GM21717 (cell line): ENCODE measurements around the gene ERF.
"Not testable (repeated sequence)": the region's sequence is repeated elsewhere in the genome, so short reads cannot be mapped to it uniquely, and the experiment has no call there.

Experiments
- ATAC-seq: cut with Tn5 transposase; IDR thresholded peaks from one replicate; pipeline ENCODE4 v1.9.1; 2021; ENCODE audit warnings: mild to moderate bottlenecking, moderate library complexity; ENCODE audit not compliant: unreplicated experiment

Gene ERF

GRCh38 chr19:42275517-42275916 is 20.6 kb upstream of the ERF start:
- ATAC-seq: no peak

- no peak for ATAC-seq
These were observed 20.2 kb upstream of the ERF start for GRCh38 chr19:42275103-42275502.

DNA sequence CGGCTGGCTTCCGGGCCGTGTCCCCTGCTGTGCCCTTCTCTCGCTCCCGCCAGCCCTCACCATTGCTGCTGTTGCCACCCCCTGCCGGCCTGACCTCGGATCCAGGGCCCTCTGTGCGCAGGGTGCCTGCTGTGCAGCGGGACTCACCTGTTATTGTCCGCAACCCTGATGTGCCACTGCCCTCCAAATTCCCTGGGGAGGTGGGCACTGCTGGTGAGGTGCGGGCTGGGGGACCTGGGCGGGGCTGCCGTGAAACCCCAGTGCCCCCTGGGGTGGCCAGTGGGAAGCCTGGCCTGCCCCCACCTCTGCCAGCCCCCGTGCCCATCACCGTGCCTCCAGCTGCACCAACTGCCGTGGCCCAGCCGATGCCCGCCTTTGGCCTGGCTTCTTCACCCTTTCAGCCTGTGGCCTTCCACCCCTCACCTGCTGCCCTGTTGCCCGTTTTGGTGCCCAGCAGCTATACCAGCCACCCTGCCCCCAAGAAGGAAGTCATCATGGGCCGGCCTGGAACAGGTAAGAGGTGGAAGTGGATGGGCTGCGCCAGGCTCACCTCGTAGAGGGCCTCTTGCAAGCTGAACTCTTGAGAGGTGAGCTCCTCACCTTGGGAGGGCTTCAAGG is 19.2 kb upstream of the ERF start:
- ATAC-seq: no peak

DNA sequence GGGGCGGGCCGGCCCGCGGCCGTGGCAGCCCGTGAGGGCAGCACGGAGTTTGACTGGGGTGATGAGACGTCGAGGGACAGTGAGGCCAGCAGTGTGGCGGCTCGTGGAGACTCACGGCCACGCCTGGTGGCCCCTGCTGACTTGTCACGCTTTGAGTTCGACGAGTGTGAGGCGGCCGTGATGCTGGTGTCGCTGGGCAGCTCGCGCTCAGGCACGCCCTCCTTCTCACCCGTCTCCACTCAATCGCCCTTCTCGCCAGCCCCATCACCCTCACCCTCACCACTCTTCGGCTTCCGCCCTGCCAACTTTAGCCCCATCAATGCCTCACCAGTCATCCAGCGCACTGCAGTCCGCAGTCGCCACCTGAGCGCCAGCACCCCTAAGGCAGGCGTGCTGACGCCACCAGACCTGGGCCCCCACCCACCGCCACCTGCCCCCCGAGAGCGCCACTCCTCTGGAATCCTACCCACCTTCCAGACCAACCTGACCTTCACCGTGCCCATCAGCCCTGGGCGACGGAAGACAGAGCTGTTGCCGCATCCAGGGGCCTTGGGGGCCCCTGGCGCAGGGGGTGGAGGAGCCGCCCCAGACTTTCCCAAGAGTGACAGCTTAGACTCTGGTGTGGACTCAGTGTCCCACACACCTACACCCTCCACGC is 18.6 kb upstream of the ERF start:
- ATAC-seq: no peak

- ATAC-seq: no peak
These were observed 18.1 kb upstream of the ERF start for GRCh38 chr19:42272989-42273406.

GRCh38 chr19:42272535-42272897 is 17.6 kb upstream of the ERF start:
- no peak for ATAC-seq

DNA sequence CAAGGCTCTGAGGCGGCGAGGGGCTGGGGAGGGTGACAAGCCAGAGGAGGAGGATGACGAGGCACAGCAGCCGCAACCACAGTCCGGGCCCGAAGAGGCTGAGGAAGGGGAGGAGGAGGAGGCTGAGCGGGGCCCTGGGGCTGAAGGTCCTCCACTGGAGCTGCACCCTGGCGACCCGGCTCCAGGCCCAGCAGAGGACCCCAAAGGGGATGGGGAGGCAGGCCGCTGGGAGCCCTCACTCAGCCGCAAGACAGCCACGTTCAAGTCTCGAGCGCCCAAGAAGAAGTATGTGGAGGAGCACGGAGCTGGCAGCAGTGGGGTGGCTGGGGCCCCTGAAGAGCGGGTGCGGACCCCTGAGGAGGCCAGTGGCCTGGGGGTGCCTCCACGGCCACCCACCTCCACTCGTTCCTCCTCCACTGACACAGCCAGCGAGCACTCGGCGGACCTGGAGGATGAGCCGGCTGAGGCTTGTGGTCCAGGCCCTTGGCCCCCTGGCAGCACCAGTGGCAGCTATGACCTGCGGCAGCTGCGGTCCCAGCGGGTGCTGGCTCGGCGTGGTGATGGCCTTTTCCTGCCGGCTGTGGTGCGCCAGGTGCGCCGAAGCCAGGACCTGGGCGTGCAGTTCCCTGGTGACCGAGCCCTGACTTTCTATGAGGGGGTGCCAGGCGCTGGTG is 17.1 kb upstream of the ERF start:
- no peak for ATAC-seq

DNA sequence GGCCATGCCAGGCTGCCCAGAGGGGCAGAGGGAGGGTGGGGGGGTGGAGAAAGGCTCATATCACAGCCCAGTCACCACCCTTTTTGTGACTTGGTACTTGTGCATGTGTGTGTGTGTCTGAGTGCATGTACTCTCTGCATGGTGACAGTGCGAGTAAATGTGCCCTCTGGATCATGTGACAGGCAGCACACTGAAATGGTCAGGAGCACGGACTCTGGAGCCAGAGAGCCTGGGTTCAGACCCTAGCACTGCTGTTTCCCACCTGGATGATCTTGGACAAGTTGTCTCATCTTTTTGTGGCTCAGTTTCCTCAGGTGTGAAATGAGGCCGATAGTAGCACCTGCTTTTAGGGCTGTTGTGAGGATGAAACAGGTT is 16.1 kb upstream of the ERF start:
- ATAC-seq: no peak

DNA sequence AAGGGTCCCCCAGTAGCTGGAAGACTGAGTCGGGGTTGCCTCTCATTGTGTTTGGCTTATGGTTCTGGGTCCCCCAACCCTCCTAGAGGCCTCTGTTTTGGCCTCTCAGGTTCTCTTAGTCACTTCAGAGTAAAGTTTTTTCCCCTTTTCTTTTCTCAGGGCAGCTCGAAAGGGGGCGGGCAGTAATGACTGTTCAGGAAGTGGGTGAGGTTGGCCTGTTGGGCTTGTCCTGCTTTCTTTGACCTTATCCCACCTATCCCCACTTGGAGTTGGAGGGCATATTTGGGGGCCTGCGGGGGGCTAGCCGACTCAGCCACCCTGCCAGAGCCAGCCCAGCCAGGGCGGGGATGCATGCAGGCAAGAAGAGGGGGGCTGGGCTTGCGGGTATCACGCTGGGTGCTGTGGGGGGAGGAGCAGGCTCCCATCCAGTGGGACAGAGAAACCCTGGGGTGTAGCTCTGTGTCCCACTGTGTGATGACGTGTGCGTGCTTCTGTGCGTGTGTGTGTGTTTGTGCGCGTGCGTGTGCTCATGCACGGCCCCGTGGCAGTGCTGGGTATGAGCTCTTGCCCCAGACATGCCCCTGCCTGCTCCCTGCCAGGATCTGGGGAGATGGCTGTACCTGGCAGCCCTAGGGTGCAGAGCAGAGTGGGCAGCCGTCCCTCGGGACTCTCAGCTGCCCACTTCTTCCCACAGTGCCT is 15.6 kb upstream of the ERF start:
- ATAC-seq: no peak

DNA sequence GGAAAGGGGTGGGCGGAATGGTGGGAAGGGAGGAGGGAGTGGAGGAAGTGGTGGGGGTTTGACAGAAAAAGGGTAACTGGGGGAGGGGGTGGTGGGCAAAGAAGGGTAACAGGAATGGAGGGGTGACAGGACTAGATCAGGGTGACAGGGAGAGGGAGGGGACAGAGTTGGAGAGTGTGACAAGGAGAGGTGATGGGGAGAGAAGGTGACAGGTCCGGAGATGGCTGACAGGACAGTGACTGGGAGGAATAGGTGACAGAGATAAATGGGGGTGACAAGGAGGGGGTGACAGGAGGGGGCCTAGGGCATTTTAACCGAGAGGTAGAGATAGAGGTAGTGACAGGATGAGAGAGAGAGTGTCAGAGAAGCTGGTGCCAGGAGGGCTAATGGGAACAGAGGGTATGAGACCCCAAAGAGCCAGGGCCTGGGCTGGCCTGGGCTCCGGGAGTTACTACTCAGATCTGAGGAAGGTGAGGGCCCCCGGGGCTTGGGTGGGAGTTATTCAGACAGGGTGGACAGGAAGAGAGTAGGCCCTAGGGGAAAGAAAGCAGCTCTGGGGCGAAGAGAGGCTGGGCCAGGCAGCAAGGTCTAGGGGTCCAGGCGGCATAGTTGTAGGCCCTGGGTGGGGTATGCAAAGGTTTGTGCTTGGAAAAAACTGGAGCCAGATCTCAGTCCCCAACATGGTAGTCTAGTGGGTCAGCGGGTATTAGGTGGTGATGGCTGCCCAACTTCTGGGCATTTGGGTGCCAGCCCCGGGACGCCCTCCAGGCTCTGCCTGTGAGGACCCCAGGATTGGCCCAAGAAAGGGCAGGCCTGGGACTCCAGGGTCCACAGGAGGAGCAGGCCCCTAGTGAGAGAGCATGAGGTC is 14.8 kb upstream of the ERF start:
- no peak for ATAC-seq

- ATAC-seq: peak; percentile 73
These were observed 14.0 kb upstream of the ERF start, which contains the start of gene CIC for GRCh38 chr19:42268704-42269477. TSS of gene CIC (plus strand) at chr19:42269252. CDS start at chr19:42271784, 2,532 bp downstream.

- ATAC-seq: peak; percentile 54
These were observed 13.3 kb upstream of the ERF start for GRCh38 chr19:42268142-42268703.

DNA sequence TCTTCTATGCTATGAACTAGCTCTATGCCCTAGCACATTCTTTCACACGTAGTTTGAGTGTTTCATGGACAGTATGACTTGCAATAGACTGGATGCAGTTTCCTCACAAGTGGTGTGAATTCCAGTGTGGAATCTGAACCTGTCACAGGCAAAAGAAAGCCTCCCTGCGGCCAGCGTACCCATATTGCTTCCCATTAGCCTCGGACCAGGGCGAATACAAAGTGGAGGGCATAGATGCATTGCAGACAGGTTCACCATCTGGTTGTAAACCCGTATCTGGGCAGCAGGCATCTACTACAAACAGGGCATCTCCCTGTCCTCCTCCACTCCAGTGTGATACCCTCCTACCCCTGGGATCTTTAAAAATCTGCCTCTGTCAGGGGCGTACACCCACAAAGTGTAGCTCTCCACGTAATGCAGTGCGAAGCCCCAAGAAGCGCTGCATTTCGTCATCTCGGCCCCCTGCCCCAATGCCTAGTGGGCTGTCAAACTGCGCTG is 12.8 kb upstream of the ERF start:
- ATAC-seq: no peak

GRCh38 chr19:42266928-42267603 is 12.1 kb upstream of the ERF start:
- not testable (repeated sequence) for ATAC-seq

DNA sequence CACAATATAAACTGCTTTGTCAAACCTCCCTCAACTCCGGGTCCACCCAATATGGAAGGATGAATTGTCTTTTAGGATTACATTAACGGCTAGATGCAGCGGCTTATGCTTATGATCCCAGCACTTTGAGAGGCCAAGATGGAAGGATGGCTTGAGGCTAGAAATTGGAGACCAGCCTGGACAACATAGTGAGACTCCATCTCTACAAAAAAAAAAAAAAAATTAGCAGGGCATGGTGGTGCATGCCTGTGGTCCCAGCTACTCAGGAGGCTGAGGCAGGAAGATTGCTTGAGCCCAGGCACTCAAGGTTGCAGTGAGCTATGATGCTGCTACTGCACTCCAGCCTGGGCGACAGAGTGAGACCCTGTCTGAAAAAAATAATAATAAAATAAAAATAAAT is 11.2 kb upstream of the ERF start:
- ATAC-seq: not testable (repeated sequence)

- ATAC-seq: no peak
These were observed 6.8 kb upstream of the ERF start for GRCh38 chr19:42261763-42262162.

- ATAC-seq: not testable (repeated sequence)
These were observed 2.9 kb upstream of the ERF start for GRCh38 chr19:42257842-42258241.

GRCh38 chr19:42255766-42256745 is 1.1 kb upstream of the ERF start:
- ATAC-seq: no peak
